Measurements from ENCODE around the gene MYF5. TPM values are rescaled to one million over a fixed set of nuclear protein-coding genes. Genes with fewer than 3 reads are reported as not detected.

The MYF5 gene
- polyA plus RNA-seq, 1 of the 3 experiments (the other 2 are of a cell fraction): not detected

- no peak for TF ChIP-seq REST (IDR thresholded peaks at IDR 0.05; ENCODE audit: low read depth, low read length)
- TF ChIP-seq, protein P1, sequence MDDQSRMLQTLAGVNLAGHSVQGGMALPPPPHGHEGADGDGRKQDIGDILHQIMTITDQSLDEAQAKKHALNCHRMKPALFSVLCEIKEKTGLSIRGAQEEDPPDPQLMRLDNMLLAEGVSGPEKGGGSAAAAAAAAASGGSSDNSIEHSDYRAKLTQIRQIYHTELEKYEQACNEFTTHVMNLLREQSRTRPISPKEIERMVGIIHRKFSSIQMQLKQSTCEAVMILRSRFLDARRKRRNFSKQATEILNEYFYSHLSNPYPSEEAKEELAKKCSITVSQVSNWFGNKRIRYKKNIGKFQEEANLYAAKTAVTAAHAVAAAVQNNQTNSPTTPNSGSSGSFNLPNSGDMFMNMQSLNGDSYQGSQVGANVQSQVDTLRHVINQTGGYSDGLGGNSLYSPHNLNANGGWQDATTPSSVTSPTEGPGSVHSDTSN (IDR thresholded peaks at IDR 0.05): no peak
Measured at GRCh38 chr12:80704420-80704819, 12.3 kb upstream of the MYF5 start (continued).

GRCh38 chr12:80707126-80707829, 9.4 kb upstream of the MYF5 start, which contains the start of gene MYF6:
TSS of gene MYF6 (plus strand) at chr12:80707634. CDS start at chr12:80707720, 86 bp downstream.
- WGBS (ENCODE audit: low lambda C conversion rate): 14% methylated on average over 4 of the region's 4 CpGs
- TF ChIP-seq SIN3A (IDR thresholded peaks at IDR 0.05; ENCODE audit: borderline replicate concordance, low read depth, low read length) (no peak), SMC3 (IDR thresholded peaks at IDR 0.05; ENCODE audit: low read depth, low read length) (no peak), TAF1 (IDR thresholded peaks at IDR 0.05; ENCODE audit: borderline replicate concordance, low read depth, low read length) (no peak), RXRA (IDR thresholded peaks at IDR 0.05; ENCODE audit: borderline replicate concordance, low read depth) (no peak), MEF2A (IDR thresholded peaks at IDR 0.05; ENCODE audit: borderline replicate concordance, low read depth) (no peak), RCOR1 (IDR thresholded peaks at IDR 0.05; ENCODE audit: low read length) (no peak), FOXM1 (IDR thresholded peaks at IDR 0.05; ENCODE audit: low read depth) (no peak), NFIC (IDR thresholded peaks at IDR 0.05; ENCODE audit: borderline replicate concordance) (no peak), TCF12 (IDR thresholded peaks at IDR 0.05) (no peak), EP300 (IDR thresholded peaks at IDR 0.05; ENCODE audit: borderline replicate concordance in 1 of 2, low read depth in 1 of 2, low read length in 1 of 2) (no peak), CTCF (IDR thresholded peaks at IDR 0.05) (no peak), NRF1 (IDR thresholded peaks at IDR 0.05; ENCODE audit: low read depth, low read length) (no peak), POLR2AphosphoS5 (IDR thresholded peaks at IDR 0.05; ENCODE audit: low read depth, low read length) (no peak), ZBTB33 (IDR thresholded peaks at IDR 0.05; ENCODE audit: borderline replicate concordance, low read depth) (no peak), CHD2 (IDR thresholded peaks at IDR 0.05; ENCODE audit: low read length, partially characterized antibody) (no peak), GATA2 (CRISPR knock-in tag; IDR thresholded peaks at IDR 0.05) (no peak), REST (IDR thresholded peaks at IDR 0.05; ENCODE audit: low read depth, low read length) (no peak)

More at GRCh38 chr12:80707126-80707829, 9.4 kb upstream of the MYF5 start, which contains the start of gene MYF6:
- ChIA-PET POLR2A (no interaction called here), CTCF (interaction anchor here (1.5 kb wide), 1 partner anchor 25 kb away, joined by 3 read pairs; no protein-coding TSS in a partner anchor)
- H3K9me2 ChIP-seq: no peaks in the 10 kb centered on the region
- H3K9me3 ChIP-seq: no peaks in the 10 kb centered on the region
- 0 out of 4 replicates have a peak, but pooled peaks cover 0 to 2% of the 10 kb centered on the region in 2 experiments for H3K4me1 ChIP-seq (ENCODE audit: control insufficient read depth in 1 of 2, insufficient read depth in 2 of 2, low read depth in 1 of 2, low read length in 1 of 2)
- no peaks in the 10 kb centered on the region for H4K20me1 ChIP-seq (ENCODE audit: insufficient read depth)
- no peak within 1 kb of the TSS for H3K4me3 ChIP-seq (ENCODE audit: low read depth in 2 of 2, low read length in 1 of 2)
- no peak within 1 kb of the TSS for H3K9ac ChIP-seq
- no peaks in the 10 kb centered on the region for H3K36me3 ChIP-seq (replicated peaks in 1 of 2; ENCODE audit: control insufficient read depth in 1 of 2, insufficient read depth in 2 of 2, low read length in 1 of 2)
- no peak within 1 kb of the TSS for H3K4me2 ChIP-seq
- no peaks in the 10 kb centered on the region for H3K79me2 ChIP-seq (ENCODE audit: insufficient read depth)
- peaks cover 64% of the 10 kb centered on the region for H3K27me3 ChIP-seq (ENCODE audit: insufficient read depth)
- H2AFZ ChIP-seq (ENCODE audit: low read depth): no peak within 1 kb of the TSS
- no peaks in the 10 kb centered on the region for H3F3A ChIP-seq (replicated peaks; ENCODE audit: insufficient read depth)
- DNase-seq: no peak
- H3K27ac ChIP-seq (ENCODE audit: low read depth in 2 of 2, low read length in 1 of 2): no peak within 1 kb of the TSS
